Activated naive CD4-positive, alpha-beta T cell (primary cell): ENCODE measurements around the gene MSH6.

Source experiments
- DNase-seq, 4 experiments: peaks; one replicate each; lab custom pipeline; 2025; lab: John Stamatoyannopoulos, UW

MSH6 gene

DNA sequence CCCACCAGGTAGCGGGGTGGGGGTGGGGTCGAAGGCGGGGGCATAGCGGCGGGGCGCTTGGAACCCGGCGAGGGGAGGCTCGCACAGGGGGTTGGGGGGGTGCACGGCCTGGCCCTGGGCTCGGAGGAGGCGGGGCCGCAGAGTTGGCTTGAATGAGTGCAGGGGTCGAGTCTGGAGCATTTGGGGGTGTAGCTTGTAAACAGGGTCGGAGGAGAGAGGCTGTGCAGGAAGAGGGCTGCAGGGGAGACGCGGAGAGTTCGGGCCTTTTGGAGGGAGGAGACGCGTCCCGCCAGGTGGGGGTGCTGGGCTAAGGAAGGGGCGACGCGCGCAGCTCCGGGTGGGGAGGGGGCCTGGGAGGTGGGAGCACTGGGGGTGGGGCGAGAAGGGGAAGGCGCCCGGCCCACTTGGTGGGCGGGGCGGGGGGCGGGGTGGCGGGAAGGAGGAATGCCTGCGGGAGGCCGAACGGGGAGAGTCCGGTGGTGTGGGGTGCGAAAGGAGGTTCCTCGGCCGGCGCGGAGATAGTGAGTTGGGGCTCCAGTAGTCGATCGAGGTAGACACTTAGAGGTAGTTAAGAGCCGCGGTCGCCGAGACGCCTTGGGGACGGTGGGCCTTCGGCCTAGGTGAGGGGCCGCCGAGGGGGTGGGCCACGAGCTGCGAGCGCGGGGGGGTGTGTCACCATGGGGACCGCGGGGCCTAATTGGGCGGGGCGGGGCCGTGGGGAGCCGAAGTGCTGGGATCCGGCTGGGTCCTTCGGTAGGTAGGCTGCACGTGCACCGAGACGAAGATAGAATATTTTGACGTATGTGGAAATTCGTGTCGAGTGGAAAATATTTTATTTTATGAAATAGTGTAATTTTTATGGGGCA is 774 bp downstream of the MSH6 start:
- peak; percentile 43 to 64 (median 50) for DNase-seq

DNA sequence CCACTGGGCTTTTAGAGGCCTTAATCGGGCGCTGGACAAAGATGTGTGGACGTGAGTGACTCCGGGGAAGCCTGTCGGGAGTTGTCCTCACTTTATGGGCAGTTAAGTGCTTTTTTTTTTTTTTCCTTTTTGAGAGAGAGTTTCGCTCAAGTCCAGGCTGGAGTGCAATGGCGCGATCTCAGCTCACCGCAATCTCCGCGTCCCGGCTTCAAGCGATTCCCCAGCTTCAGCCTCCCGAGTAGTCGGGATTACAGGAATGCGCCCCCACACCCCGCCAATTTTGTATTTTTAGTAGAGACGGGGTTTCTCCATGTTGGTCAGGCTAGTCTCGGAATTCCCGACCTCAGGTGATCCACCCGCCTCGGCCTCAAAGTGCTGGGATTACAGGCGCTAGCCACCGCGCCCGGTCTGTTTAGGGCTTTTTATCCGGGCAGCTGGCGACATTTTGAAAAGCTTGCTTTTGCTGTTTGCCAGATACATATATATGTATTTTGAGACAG is 1.5 kb downstream of the MSH6 start:
- no peak for DNase-seq

DNA sequence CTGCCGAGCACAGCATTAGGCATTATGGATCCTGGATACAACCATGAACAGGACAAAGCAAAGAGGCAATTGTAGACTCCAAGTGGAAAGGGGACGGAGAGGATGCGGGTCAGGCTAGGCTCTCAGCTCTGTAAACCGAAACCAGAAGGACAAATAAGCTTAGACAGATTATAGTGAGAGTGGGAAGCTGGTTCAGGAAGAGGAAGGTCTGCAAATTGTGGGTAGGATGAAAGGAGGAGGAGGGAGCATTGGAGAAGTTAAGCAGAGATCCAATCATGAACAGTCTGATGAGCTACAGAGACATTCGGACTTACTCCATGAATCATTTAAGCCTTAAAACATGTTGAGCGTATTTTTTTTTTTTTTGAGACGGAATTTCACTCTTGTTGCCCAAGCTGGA is 3.0 kb downstream of the MSH6 start:
- DNase-seq = no peak

DNA sequence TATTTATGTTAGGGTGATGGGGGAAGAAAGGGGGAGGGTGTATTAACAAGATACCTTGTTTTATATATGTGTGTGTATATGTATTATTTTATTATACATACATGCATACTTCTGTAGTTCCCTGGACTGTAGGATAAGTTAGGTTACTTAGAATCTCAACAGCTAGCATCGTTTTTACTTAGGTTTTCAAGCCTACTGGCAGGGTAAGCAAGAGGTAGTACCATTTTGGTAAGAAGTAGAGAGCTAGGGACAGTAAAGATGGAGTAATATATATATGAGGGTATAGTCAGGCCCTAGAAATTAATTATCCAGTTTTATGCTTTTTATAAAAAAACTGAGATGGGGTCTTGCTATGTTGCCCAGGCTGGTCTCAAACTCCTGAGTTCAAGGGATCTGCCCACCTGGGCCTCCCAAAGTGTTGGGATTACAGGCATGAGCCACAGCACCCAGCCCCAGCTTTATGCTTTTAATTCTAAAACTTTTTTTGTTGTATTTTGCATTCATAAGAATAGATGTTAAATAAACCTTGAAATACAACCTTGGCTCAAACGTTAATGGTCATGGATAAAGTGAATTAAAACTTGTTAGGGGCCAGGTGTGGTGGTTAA is 13.2 kb downstream of the MSH6 start:
- DNase-seq = no peak

DNA sequence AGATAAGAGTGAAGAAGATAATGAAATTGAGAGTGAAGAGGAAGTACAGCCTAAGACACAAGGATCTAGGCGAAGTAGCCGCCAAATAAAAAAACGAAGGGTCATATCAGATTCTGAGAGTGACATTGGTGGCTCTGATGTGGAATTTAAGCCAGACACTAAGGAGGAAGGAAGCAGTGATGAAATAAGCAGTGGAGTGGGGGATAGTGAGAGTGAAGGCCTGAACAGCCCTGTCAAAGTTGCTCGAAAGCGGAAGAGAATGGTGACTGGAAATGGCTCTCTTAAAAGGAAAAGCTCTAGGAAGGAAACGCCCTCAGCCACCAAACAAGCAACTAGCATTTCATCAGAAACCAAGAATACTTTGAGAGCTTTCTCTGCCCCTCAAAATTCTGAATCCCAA is 15.7 kb downstream of the MSH6 start:
- DNase-seq = no peak

DNA sequence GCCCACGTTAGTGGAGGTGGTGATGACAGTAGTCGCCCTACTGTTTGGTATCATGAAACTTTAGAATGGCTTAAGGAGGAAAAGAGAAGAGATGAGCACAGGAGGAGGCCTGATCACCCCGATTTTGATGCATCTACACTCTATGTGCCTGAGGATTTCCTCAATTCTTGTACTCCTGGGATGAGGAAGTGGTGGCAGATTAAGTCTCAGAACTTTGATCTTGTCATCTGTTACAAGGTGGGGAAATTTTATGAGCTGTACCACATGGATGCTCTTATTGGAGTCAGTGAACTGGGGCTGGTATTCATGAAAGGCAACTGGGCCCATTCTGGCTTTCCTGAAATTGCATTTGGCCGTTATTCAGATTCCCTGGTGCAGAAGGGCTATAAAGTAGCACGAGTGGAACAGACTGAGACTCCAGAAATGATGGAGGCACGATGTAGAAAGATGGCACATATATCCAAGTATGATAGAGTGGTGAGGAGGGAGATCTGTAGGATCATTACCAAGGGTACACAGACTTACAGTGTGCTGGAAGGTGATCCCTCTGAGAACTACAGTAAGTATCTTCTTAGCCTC is 16.2 kb downstream of the MSH6 start:
- DNase-seq = no peak

DNA sequence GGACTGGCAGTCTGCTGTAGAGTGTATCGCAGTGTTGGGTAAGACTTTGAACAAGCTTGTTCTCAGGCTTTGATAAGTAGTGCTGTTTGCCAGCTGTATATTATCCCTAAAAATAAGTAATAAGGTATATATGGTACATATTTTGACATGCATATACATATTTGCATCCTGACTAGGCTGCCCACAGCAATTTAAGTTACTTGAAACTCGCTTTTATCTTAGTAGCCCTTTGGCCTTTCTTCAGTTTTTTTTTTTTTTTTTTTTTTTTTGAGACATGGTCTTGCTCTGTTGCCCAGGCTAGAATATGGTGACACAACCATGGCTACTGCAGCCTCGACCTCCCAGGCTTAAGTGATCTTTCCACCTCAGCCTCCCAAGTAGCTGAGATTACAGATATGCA is 18.2 kb downstream of the MSH6 start:
- no peak for DNase-seq

DNA sequence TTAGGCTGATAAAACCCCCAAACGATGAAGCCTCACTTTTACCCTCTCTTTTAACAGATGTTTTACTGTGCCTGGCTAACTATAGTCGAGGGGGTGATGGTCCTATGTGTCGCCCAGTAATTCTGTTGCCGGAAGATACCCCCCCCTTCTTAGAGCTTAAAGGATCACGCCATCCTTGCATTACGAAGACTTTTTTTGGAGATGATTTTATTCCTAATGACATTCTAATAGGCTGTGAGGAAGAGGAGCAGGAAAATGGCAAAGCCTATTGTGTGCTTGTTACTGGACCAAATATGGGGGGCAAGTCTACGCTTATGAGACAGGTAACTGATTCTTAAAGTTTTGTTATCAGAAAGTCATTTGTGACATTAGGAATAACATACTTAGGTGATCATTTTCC is 20.4 kb downstream of the MSH6 start:
- no peak for DNase-seq

DNA sequence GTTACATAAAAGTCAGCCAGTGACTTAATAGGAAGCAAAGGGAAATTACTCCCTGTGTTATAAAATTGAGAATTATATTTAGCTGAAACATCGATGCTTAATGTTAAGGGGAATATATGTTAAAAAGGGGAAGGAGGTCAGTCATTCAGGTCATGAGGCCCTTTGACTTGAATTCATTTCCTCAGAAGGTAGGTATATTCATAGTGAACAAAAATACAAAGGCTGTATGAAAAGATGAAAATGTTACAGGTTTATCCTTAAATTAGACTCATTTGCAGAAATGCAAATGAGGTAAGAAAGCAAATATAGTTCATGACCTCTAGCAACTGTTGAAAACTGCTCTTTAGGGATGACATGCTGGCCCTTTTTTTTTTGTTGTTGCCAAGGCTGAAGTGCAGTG is 20.8 kb downstream of the MSH6 start:
- no peak for DNase-seq

DNA sequence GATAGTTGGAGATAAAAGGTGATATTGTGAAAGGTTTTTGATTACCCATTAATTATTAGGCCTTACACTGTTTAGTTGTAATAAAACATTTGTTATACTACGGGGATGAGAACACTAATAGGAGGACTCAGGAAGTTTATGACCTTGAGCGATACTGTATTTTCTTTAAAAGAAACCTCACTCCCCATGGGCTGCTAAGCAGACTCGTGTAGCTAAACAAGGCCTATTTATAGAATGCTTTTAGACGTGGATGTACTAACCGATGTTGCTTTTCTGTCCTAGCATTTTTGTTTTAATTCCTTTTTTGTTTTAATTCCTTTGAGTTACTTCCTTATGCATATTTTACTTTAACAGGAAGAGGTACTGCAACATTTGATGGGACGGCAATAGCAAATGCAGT is 22.9 kb downstream of the MSH6 start:
- no peak for DNase-seq

DNA sequence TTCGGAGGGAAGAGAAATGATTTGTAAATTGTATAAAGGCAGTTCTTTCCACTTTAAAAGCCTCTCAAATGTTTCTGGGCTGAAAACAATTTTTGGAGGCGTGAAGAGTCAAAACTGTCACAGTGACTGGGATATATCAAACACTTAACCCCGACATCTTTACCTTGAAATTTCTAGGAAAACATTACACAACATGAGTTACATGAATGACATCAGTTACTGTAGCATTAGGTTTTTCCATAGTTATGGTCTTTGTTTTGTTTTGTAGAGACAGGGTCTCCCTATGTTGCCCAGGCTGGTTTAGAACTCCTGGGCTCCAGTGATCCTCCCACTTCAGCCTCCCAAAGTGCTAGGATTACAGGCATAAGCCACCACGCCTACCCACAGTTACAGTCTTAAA is 25.7 kb downstream of the MSH6 start:
- DNase-seq = no peak

DNA sequence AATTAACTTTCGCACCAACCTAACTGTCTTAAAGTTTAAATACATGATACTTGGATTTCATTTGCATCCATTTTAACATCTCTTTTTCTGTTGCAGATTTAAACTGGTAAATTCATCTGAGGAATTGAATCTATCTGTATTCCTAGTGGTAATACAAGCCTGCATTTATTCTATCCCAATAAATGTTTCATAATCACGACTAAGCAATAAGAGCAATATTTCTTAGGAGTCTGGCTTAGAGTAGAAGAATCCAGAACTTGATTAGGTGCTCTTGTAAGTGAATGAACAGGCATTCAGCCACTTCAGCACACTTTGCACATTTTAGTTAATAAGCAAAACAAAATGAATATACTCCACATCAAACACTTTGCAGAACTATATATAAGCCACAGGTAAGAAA is 27.0 kb downstream of the MSH6 start:
- DNase-seq = no peak

DNA sequence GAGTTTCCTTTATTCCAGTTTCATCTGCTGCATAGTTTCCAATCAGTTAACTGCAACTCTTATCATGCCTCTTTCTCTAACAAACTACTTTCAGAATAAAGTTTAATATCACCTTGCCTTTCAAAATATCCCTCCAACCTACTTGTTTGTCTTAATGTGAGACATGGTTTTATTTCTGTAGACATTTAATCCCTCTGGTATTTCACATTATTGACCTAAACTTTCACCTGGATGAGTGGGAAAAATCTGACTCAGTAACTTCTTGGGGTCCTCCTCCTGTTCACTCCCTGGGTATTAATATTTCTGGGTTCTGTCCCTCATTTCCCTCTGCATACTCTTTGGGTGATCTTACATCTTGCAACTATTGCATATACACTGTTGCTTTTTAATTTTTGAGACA is 27.9 kb downstream of the MSH6 start:
- DNase-seq = no peak

DNA sequence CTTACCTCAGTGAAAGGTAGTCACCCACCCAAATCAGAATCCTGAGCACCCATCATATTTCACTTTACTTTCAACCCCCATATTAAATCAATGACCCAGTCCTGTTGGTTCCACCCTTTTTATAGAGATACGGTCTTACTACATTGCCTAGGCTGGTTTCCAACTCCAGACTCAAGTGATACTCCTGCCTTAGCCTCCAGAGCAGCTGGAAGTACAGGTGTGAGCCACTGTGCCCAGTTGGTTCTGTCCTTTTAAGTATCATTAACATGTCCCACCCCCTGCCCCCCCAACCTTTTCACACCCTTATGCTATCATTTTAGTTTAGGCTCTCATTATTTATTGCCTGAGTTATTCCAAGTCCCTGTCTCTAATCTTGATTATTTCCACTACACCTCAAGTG is 28.7 kb downstream of the MSH6 start:
- no peak for DNase-seq

DNA sequence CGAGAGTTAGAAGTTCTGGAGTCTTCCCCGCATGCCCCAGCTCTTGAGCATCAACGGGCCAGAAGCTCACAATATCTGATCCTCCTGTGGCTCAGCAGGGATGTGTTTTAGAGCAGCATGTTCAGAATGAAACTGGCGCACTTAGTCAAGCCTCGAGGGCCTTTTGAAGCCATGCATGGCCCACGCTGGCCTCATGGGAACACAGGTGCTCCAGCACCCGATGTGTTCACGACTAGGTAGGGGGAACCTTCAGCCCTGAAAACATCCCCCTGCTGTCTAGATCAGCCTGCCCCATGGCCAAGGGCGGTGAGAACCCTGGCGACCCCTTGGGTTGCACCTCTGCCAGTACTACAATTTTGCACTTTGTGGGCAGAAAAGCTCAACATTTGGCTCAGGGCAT is 32.8 kb downstream of the MSH6 start:
- DNase-seq = no peak

DNA sequence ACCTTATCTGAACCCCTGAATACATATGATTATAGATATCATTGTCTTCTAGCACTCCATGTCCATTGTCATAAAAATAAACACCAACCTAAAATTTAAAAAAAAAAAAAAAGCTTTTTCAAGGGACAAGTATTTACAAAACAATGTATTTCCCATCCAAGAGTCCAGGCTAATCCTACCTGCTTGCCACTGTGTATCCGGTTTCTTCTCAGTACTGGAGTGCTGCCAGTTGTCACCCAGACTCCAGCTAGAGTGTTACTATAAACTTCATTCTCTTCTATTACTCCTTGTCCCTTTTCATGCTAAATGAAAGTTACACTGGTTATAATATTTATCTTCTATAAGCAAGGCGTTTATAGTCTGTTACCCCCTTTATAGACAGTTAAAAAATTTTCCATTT is 35.8 kb downstream of the MSH6 start:
- DNase-seq = no peak

DNA sequence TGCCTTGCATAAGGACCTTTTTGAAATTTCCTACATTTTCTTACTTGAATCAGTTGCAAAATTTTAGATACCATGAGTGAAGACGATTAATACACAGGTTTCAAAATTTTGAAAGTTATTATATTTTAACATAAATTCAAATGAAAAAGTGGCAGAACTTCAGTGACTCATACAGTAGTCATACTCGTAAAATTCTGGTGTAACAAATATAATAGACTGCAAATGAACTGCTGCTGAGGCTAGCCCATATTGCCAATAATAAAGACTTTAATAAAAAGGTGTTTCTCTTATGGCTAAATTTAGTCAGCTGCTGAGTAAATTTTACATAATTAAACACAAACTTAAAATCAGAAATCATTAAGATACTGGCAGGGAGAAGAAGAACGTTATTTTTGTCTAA is 36.9 kb downstream of the MSH6 start:
- DNase-seq = no peak

DNA sequence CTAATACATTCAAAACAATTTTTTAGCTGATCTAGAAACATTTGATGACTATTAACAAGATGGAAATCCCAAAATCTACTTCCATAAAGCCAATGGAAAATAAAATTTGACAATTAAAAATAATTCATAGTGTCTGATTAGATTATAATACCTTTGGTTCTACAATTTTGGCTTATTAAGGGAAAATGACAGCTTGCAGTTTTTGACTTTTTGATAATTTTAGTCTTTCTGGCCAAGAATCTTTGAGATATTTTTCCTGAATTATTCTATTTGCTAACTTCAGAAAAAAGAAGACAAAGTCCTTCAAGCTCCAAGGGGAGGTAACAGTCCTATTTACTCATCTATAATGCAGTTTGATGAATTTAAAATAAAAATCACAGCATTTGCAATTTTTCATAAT is 39.6 kb downstream of the MSH6 start:
- no peak for DNase-seq

DNA sequence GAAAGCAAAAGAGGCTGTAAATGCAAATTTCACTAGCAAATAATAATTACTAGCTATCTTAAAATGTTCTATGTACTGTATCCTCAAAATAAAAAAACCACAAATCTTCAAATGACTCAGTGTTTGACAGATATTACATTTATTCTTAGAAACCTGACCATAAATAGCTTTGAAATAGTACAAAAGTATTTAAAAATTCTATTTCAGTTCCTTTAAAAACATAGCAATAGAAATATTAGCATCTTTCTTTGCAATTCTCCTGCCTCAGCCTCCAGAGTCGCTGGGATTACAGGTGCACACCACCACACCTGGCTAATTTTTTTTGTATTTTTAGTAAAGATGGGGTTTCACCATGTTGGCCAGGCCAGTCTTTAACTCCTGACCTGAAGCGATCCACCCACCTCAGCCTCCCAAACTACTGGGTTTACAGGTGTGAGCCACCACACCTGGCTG is 50.6 kb downstream of the MSH6 start:
- no peak for DNase-seq

DNA sequence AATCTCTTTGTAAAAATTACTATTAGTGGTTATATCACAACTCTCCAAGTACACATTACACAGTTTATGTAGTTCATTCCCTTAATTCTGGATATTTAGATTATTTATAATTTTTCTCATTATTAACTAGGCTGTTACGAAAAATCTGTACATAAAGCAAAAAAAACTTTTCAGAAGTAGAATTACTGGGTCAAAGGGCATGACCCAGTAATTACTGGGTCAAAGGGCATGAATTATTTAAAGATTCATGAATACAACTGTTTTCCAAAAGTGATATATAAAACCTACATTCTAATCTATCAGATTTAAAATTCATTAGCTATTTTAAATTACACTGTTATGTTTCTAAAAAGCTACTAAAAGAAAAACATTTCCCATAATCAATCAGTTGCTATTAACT is 55.3 kb downstream of the MSH6 start:
- no peak for DNase-seq

DNA sequence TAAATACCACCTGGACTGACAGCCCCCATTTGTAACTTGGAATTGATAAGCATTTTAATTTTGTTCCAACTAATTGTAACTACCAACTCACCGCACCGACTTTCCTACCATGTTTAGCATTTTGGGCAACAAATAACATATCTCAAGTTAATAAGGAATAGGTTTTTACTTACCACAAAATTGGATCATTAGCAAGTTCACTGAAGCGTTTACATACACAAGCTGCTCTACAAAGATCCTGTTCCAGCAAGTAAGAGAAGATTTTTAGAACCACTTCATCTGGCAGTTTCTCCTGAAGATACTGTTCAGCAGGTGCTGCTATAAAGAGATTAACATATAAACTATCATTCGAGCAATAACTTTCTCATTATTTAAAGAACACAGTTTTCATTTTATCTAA is 55.7 kb downstream of the MSH6 start:
- DNase-seq = no peak

DNA sequence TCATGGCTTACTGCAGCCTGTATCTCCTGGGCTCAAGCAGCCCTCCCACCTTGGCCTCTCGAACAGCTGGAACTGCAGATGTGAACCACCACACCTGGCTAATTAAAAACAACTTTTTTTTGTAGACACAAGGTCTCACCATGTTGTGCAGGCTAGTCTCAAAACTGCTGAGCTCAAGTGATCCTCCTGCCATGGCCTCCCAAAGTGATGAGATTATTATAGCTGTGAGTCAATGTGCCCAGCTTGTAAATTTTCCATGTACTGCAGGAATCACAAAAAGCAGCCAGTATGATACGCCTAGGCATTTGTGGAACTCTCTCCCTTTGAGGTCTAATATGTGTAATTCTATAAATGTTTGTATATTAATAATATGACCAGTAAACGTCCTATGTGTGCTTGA is 59.9 kb downstream of the MSH6 start:
- DNase-seq = no peak

DNA sequence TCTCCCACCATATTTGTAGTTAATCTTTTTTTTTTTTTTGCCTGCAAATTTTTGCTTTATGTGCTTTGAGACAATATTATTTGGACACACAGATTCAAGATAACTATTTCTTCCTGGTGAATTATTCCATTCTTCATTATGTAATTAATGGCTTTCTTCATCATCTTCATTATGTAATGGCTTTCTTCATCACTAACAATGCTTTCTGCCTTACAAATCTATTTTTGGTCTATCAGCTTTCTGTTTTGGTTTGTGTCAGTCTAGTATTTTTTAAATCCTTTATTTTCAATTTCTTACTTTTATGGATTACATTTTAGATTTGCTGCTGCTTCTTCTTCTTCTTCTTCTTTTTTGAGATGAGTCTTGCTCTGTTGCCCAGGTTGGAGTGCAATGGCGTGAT is 60.5 kb downstream of the MSH6 start:
- no peak for DNase-seq
